Astrocyte of the cerebellum (primary cell): ENCODE results near the gene RANBP3L.

Source experiments
- DNase-seq: peaks from one replicate; pipeline ENCODE4 v3.0.0-alpha.2; 2011; ENCODE audit warnings: low read depth
- H3K4me3 ChIP-seq: 2 replicates; pipeline ENCODE4 v1.5.1; 2011; ENCODE audit warnings: mild to moderate bottlenecking, low read depth, low read length, moderate library complexity
- in situ Hi-C: cut with HindIII; loops from 2 replicates; pipeline ENCODE4 v1.10.0; 2017; ENCODE audit warnings: low sequenced_read_pairs
- TF ChIP-seq, protein P1 (sequence below): IDR thresholded peaks from 2 replicates; pipeline ENCODE4 v1.5.1; 2012; ENCODE audit warnings: low read length, low read depth, moderate library complexity, mild to moderate bottlenecking; ENCODE audit errors: missing control alignments

Gene RANBP3L

DNA sequence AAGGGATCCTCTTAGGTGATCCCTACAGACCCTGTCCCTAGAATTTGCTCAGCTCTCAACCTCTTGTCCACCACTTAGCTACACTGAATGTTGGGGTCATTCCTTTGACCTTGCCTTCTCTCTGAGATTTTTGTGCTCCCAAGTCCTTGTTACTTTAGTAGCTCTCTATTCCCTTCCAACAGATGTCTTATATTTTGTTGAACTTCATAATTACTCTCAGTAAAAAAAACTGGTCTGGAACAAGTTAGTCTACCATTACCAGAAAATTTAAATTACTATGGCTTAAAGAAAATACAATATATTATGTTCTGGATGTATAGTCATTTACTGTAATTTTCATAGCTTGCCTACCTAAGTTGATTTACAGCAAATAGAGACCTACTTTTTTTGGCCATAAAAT lies 23.5 kb upstream of the RANBP3L start:
- H3K4me3 ChIP-seq = no peak overlapping the region
- in situ Hi-C loops = no loop called here
- TF ChIP-seq, protein P1, sequence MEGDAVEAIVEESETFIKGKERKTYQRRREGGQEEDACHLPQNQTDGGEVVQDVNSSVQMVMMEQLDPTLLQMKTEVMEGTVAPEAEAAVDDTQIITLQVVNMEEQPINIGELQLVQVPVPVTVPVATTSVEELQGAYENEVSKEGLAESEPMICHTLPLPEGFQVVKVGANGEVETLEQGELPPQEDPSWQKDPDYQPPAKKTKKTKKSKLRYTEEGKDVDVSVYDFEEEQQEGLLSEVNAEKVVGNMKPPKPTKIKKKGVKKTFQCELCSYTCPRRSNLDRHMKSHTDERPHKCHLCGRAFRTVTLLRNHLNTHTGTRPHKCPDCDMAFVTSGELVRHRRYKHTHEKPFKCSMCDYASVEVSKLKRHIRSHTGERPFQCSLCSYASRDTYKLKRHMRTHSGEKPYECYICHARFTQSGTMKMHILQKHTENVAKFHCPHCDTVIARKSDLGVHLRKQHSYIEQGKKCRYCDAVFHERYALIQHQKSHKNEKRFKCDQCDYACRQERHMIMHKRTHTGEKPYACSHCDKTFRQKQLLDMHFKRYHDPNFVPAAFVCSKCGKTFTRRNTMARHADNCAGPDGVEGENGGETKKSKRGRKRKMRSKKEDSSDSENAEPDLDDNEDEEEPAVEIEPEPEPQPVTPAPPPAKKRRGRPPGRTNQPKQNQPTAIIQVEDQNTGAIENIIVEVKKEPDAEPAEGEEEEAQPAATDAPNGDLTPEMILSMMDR = no peak
- no peak for DNase-seq

DNA sequence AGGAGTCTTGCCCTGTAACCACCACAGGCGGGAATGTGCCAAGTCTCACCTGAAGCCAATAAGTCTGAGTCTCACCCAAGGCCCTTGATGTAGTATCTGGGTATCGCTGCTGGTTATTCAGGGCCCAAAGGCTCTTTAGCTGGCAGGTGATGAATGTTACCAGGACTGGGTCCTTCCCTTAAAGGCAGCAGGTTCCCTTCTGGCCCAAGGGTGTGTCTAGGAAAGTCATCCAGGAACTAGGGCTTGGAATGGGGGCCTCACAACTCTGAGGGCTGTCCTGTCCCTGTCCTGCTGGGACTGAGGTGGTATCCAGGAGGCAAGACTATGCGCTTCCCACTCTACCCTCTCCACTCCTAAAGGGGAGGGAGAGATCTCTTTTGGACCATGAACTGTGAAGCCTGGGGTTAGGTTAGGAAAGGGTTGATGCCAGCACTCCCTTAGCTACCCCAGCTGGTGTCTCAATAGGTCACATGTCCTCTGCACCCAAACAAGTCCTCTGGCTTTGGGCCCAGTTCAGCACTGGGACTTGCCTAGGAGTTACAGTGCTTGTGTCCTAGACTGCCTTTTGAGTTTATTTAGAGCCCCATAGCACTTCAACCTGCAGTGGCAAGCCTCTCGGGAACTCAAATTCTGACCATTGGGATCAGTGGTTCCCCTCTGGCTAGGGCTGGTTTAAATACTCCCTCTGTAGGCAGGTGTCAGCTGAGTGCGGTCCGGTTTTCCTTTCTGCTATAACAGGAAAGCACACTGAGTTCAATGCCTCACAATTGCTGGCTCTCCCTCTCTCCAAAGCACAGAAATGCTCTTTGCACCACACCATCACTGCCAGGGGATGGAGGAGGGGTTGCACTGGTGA lies 22.5 kb upstream of the RANBP3L start:
- TF ChIP-seq, protein P1 = no peak
- DNase-seq = no peak
- in situ Hi-C loops = no loop called here
- no peak overlapping the region for H3K4me3 ChIP-seq

DNA sequence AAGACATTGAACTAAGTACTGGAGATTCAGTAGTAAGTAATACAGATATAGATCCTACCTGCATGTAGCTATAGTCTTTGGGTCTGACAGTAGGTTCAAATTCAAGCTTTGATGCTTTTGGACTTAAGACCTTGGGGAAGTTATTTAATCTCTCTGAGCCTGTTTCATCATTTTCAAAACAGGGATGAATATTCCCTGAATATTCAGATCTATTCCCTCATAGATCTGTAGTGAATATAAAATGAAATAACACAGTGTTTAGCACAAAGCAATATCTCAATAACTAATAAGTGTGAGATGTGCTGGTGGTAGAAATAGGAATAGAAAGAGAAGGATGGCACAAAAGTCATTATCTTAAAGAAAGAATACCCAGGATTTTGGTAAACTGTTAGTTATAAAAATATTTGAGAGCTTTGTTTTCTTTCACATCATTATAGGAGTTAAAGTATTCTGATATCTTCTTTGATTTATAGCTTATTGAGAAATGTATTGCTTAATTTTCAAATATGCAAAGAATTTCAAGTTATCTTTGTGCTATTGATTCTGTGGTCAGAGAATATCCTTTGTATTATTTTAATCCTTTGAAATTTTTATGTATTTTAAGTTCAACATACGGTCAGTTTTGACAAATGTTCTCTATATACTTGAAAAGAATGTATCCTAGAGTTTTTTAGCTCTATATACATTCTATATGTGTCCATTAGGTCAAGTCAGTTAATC lies 11.4 kb upstream of the RANBP3L start:
- TF ChIP-seq, protein P1 = no peak
- in situ Hi-C loops = no loop called here
- DNase-seq = no peak
- H3K4me3 ChIP-seq = no peak overlapping the region

DNA sequence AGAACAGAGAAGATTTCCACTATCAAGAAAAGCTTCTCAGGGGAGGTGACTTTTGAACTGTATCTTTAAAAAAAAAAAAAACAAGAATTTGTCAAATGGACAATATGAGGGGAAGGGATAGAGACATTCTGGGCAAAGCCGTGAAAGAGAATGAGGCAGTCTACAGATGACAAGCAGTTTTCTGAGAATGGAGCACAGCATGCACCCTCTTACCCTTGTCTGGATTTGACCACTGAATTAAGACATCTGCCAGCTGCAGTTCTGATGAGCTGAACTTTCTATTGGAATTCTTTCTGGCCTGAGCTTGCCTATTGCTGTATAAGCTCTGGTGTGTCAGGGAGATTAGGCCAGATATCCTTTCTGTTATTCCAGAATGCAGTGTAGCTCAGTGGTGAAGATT lies 10.3 kb upstream of the RANBP3L start:
- in situ Hi-C loops = no loop called here
- H3K4me3 ChIP-seq = no peak overlapping the region
- DNase-seq = no peak
- TF ChIP-seq, protein P1 = no peak

DNA sequence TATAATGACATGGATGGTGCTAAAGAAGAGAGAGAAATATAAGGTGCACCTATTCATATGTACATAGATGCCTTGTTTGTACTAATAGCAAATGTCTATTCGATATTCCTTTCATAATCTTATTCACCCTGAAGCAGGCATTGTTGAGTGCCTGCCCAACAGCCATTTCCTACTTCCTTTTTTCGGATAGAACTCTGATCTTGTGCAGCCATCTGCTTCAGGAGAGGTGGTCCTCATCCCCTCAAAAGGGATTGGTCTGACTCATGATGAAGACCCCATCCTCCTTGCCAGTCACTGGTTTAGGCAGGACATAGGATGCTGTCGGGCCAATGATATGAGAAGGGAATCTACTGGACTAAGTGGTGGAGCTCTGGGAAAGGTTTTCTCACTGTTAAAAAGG lies 8.4 kb upstream of the RANBP3L start:
- TF ChIP-seq, protein P1 = no peak
- in situ Hi-C loops = no loop called here
- no peak overlapping the region for H3K4me3 ChIP-seq
- DNase-seq = no peak

DNA sequence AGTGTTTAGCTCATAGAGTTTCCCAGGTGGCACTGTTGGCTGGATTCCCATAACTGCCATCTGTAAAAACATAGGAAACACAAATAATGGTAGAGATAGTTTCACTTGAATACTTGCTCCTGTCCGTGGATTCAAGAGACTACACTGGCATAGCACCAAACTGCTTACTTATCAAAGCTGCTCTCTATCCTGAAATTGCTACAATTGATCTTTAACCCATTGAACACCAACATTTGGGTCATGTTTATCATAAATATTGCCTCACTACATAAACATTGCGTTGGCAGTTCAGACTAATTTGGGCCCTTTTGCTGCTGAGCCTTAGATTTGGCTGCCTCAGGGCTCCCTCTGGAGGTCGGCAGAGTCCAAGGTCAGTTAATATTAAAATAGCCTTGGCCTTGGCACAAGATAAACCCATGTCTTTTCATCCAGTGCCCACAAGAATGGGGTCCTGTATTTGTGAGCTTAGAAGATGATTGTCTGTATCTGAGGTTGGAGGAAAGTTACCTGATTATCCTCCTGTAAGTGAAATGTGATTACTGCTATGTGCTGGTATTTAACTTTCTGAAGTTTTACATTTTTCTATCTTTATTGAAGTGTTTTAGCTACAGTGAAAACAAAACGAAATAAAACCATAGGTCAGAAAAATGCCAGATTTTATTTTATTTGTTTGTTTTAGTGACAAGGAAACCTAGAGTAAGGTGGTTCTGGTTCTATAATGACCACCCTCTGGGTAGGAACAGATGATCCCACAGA lies 4.0 kb upstream of the RANBP3L start:
- TF ChIP-seq, protein P1 = peak; percentile 76
- in situ Hi-C loops = no loop called here
- H3K4me3 ChIP-seq = no peak overlapping the region
- DNase-seq = no peak
